Osteocyte (in vitro differentiated cells): ENCODE results near the gene TTC39A. TPM values are rescaled to one million over a fixed set of nuclear protein-coding genes. Genes with fewer than 3 reads are reported as not detected.

Source experiments
- DNase-seq: peaks from one replicate; pipeline ENCODE4 v3.0.0; 2021; ENCODE audit warnings: mixed read lengths; ENCODE audit not compliant: unreplicated experiment; ENCODE audit errors: extremely low spot score
- H3K27ac Mint-ChIP-seq: one replicate; pipeline ENCODE4 v1.8.0; 2021; ENCODE audit warnings: mild to moderate bottlenecking, mixed read lengths; ENCODE audit not compliant: unreplicated experiment
- H3K27me3 Mint-ChIP-seq: one replicate; pipeline ENCODE4 v1.8.0; 2021; ENCODE audit warnings: mixed read lengths; ENCODE audit not compliant: unreplicated experiment
- H3K36me3 Mint-ChIP-seq: one replicate; pipeline ENCODE4 v1.8.0; 2021; ENCODE audit warnings: mixed read lengths; ENCODE audit not compliant: unreplicated experiment
- H3K4me1 Mint-ChIP-seq: one replicate; pipeline ENCODE4 v1.8.0; 2021; ENCODE audit warnings: mixed read lengths; ENCODE audit not compliant: unreplicated experiment
- H3K4me3 Mint-ChIP-seq: one replicate; pipeline ENCODE4 v1.8.0; 2021; ENCODE audit warnings: mild to moderate bottlenecking, moderate library complexity, mixed read lengths; ENCODE audit not compliant: unreplicated experiment
- H3K9me3 Mint-ChIP-seq: one replicate; pipeline ENCODE4 v1.8.0; 2021; ENCODE audit warnings: mixed read lengths; ENCODE audit not compliant: unreplicated experiment
- CTCF ChIP-seq: fragments of 200-600 bp; sonication (generic); IDR thresholded peaks from 2 replicates; pipeline ENCODE4 v1.5.0; 2021; ENCODE audit warnings: antibody characterized with exemption, mild to moderate bottlenecking, moderate library complexity
- total RNA-seq: library from RNA; stranded (reverse); gene quantifications from 2 replicates; pipeline ENCODE4 v1.2.1, GENCODE V29; 2021

TTC39A gene
- total RNA-seq, 1 donor from 2014 or later: 1.3 TPM

- Mint-ChIP-seq H3K36me3 (no peaks in the 10 kb centered on the region), H3K4me1 (peaks cover 20% of the 10 kb centered on the region), H3K27ac (no peak overlapping the region), H3K27me3 (no peaks in the 10 kb centered on the region), H3K4me3 (no peak overlapping the region), H3K9me3 (no peaks in the 10 kb centered on the region)
- DNase-seq: no peak
- no peak for TF ChIP-seq CTCF
Observed at GRCh38 chr1:51321924-51322280, 8.5 kb downstream of the TTC39A start.

GRCh38 chr1:51320967-51321923 lies 9.1 kb downstream of the TTC39A start:
- Mint-ChIP-seq H3K27me3 (no peaks in the 10 kb centered on the region), H3K4me3 (no peak overlapping the region), H3K4me1 (peaks cover 20% of the 10 kb centered on the region), H3K9me3 (no peaks in the 10 kb centered on the region), H3K36me3 (no peaks in the 10 kb centered on the region), H3K27ac (no peak overlapping the region)
- no peak for DNase-seq
- no peak for TF ChIP-seq CTCF

- H3K4me1 Mint-ChIP-seq: peaks cover 14% of the 10 kb centered on the region
- no peak for DNase-seq
Observed at GRCh38 chr1:51317798-51318197, 12.6 kb downstream of the TTC39A start.

GRCh38 chr1:51316846-51317120 lies 13.6 kb downstream of the TTC39A start:
- no peak for DNase-seq
- Mint-ChIP-seq H3K4me3 (no peak overlapping the region), H3K27ac (no peak overlapping the region), H3K27me3 (no peaks in the 10 kb centered on the region), H3K9me3 (no peaks in the 10 kb centered on the region), H3K4me1 (peaks cover 8% of the 10 kb centered on the region), H3K36me3 (no peaks in the 10 kb centered on the region)
- TF ChIP-seq CTCF: no peak

More at GRCh38 chr1:51317798-51318197, 12.6 kb downstream of the TTC39A start:
- no peak overlapping the region for H3K27ac Mint-ChIP-seq
- H3K9me3 Mint-ChIP-seq: no peaks in the 10 kb centered on the region
- no peaks in the 10 kb centered on the region for H3K36me3 Mint-ChIP-seq
- TF ChIP-seq CTCF: no peak
- H3K27me3 Mint-ChIP-seq: no peaks in the 10 kb centered on the region
- no peak overlapping the region for H3K4me3 Mint-ChIP-seq

GRCh38 chr1:51316113-51316845 lies 14.1 kb downstream of the TTC39A start:
- H3K27ac Mint-ChIP-seq: no peak overlapping the region
- no peak for DNase-seq
- no peaks in the 10 kb centered on the region for H3K9me3 Mint-ChIP-seq
- H3K27me3 Mint-ChIP-seq: no peaks in the 10 kb centered on the region
- no peak overlapping the region for H3K4me3 Mint-ChIP-seq
- TF ChIP-seq CTCF: no peak
- H3K4me1 Mint-ChIP-seq: peaks cover 8% of the 10 kb centered on the region
- H3K36me3 Mint-ChIP-seq: no peaks in the 10 kb centered on the region
